Thoracic aorta (tissue), 2 donors: ENCODE results near the gene ZNF281. TPM values are rescaled to one million over a fixed set of nuclear protein-coding genes. Genes with fewer than 3 reads are reported as not detected.

Experiments used
- ATAC-seq: fragments of 150-250 bp; one replicate; pipeline ENCODE4 v1.8.0; 2017; ENCODE audit warnings: low read depth; ENCODE audit not compliant: insufficient number of reproducible peaks, low FRiP score
- DNase-seq: peaks from one replicate; pipeline ENCODE4 v3.0.0-alpha.2; 2020; ENCODE audit warnings: low spot score
- H3K27ac ChIP-seq, 2 donors: fragments of 200-600 bp; sonication (generic); 1 replicate in 1 of 2; 2 replicates in 1 of 2; pipeline ENCODE4 v1.5.1; 2016; ENCODE audit warnings: mild to moderate bottlenecking in 2 of 2, moderate library complexity in 2 of 2
- H3K27me3 ChIP-seq: fragments of 200-600 bp; sonication (generic); replicated peaks from 2 replicates; pipeline ENCODE4 v1.6.0; 2016; ENCODE audit warnings: mild to moderate bottlenecking; ENCODE audit not compliant: insufficient read depth
- H3K36me3 ChIP-seq: fragments of 200-600 bp; sonication (generic); one replicate; pipeline ENCODE4 v1.5.1; 2016
- H3K4me1 ChIP-seq, 2 donors: fragments of 200-600 bp; sonication (generic); 1 replicate in 1 of 2; 2 replicates in 1 of 2; pipeline versions ENCODE4 v1.5.1 to v1.6.0; 2016; ENCODE audit warnings: low read depth in 2 of 2, mild to moderate bottlenecking in 1 of 2; ENCODE audit not compliant: control insufficient read depth in 1 of 2
- H3K4me3 ChIP-seq: fragments of 200-600 bp; sonication (generic); 2 replicates; pipeline ENCODE4 v1.5.1; 2016; ENCODE audit warnings: mild to moderate bottlenecking
- H3K9me3 ChIP-seq: fragments of 200-600 bp; sonication (generic); 2 replicates; pipeline ENCODE4 v1.5.1; 2016
- CTCF ChIP-seq: fragments of 200-600 bp; sonication (generic); IDR thresholded peaks from one replicate; pipeline ENCODE4 v1.5.1; 2019; ENCODE audit warnings: antibody characterized with exemption
- total RNA-seq, 2 donors: library from RNA; depleted of rRNA; stranded (reverse); fragments of >200 nt; gene quantifications; one replicate each; pipeline versions ENCODE4 v1.1.0 to v1.2.3, GENCODE V29; 2016

The ZNF281 gene
- total RNA-seq, 2 donors from 2014 or later = 6.5 to 15.7 TPM

GRCh38 chr1:200355801-200356200 is 54.0 kb downstream of the ZNF281 start:
- peaks cover 0 to 6% of the 10 kb centered on the region in 2 donors for H3K4me1 ChIP-seq
- no peaks in the 10 kb centered on the region for H3K27me3 ChIP-seq
- no peak for TF ChIP-seq CTCF
- ATAC-seq (no peak), DNase-seq (no peak)
- H3K4me3 ChIP-seq = no peak overlapping the region
- H3K27ac ChIP-seq = no peak overlapping the region
- H3K9me3 ChIP-seq = no peaks in the 10 kb centered on the region
- H3K36me3 ChIP-seq = no peaks in the 10 kb centered on the region

Other genes starting within 250 kb of the ZNF281 start
- 1 to 10 TPM in 1 of 2 donors, under 1 TPM in 1; under 0.01 to 1.3 TPM for gene KIF14, start 210.7 kb upstream of the ZNF281 start, total RNA-seq